H7 (cell line): ENCODE data around the gene ISYNA1. TPM values are rescaled to one million over a fixed set of nuclear protein-coding genes. Genes with fewer than 3 reads are reported as not detected.

Experiments used
- DNase-seq: peaks from one replicate; pipeline ENCODE4 v3.0.0; 2012
- H3K27me3 ChIP-seq: 2 replicates; pipeline ENCODE4 v1.6.0; 2011; ENCODE audit warnings: mild to moderate bottlenecking, low read length; ENCODE audit not compliant: control insufficient read depth, insufficient read depth
- H3K36me3 ChIP-seq: replicated peaks from 2 replicates; pipeline ENCODE4 v1.5.1; 2011; ENCODE audit warnings: low read length; ENCODE audit not compliant: control insufficient read depth, insufficient read depth
- H3K4me3 ChIP-seq: 2 replicates; pipeline ENCODE4 v1.5.1; 2011; ENCODE audit warnings: low read depth, mild to moderate bottlenecking, control low read depth, low read length, moderate library complexity; ENCODE audit not compliant: insufficient read depth
- total RNA-seq: library from RNA; depleted of rRNA; stranded (reverse); fragments of >200 nt; shearing (Covaris generic); gene quantifications from 2 replicates; pipeline ENCODE4 v1.2.3, GENCODE V29; 2014; rRNA removed

The ISYNA1 gene
- total RNA-seq, 1 experiment from 2014 or later, result 183 TPM

- no peak overlapping the region for H3K4me3 ChIP-seq
- DNase-seq, result no peak
- H3K27me3 ChIP-seq, result peaks cover 6% of the 10 kb centered on the region; the same call in 1 of the 2 replicates
- H3K36me3 ChIP-seq, result no peaks in the 10 kb centered on the region
Observed at GRCh38 chr19:18384775-18385174, 53.2 kb downstream of the ISYNA1 start.

Other genes with a start within 250 kb of the ISYNA1 start
- gene MPV17L2, start 244.9 kb downstream of the ISYNA1 start, total RNA-seq, result 29.2 and 45.0 TPM in 2 replicates
- 6.1 and 8.6 TPM in 2 replicates for gene RAB3A, start 234.1 kb downstream of the ISYNA1 start, total RNA-seq
- 0.52 and 1.4 TPM in 2 replicates for gene PDE4C, start 211.7 kb downstream of the ISYNA1 start, total RNA-seq
- gene IQCN, start 163.7 kb downstream of the ISYNA1 start, total RNA-seq, result 0.55 and 0.76 TPM in 2 replicates
- 173 and 181 TPM in 2 replicates for gene JUND, start 156.5 kb downstream of the ISYNA1 start, total RNA-seq
- gene LSM4, start 115.1 kb downstream of the ISYNA1 start, total RNA-seq, result 787 and 838 TPM in 2 replicates
- 11.5 and 13.6 TPM in 2 replicates for gene PGPEP1, start 97.5 kb downstream of the ISYNA1 start, total RNA-seq
- 0.30 and 1.4 TPM in 2 replicates for gene GDF15, start 52.0 kb downstream of the ISYNA1 start, total RNA-seq
- 0.76 TPM in 1 of 2 replicates, not detected in the other for gene LRRC25, start 40.5 kb downstream of the ISYNA1 start, total RNA-seq
- gene SSBP4, start 18.7 kb downstream of the ISYNA1 start, total RNA-seq, result 91.1 and 134 TPM in 2 replicates
- gene ELL, start 83.9 kb upstream of the ISYNA1 start, total RNA-seq, result 16.4 and 17.0 TPM in 2 replicates
- 446 and 481 TPM in 2 replicates for gene FKBP8, start 105.4 kb upstream of the ISYNA1 start, total RNA-seq
- gene KXD1, start 119.7 kb upstream of the ISYNA1 start, total RNA-seq, result 190 and 202 TPM in 2 replicates
- 1,268 and 1,295 TPM in 2 replicates for gene UBA52, start 133.7 kb upstream of the ISYNA1 start, total RNA-seq
- 117 TPM in 2 replicates for gene REX1BD, start 150.7 kb upstream of the ISYNA1 start, total RNA-seq
- gene CRLF1, start 168.7 kb upstream of the ISYNA1 start, total RNA-seq, result 47.4 and 52.8 TPM in 2 replicates
- 1.8 and 3.5 TPM in 2 replicates for gene TMEM59L, start 174.7 kb upstream of the ISYNA1 start, total RNA-seq
- 7.1 and 11.7 TPM in 2 replicates for gene KLHL26, start 198.9 kb upstream of the ISYNA1 start, total RNA-seq
- gene CRTC1, start 245.5 kb upstream of the ISYNA1 start, total RNA-seq, result 3.7 and 6.1 TPM in 2 replicates